ENCODE results near the gene GRIK3.

GRIK3 gene

GRCh38 chr1:36821386-36821785, 212.9 kb downstream of the GRIK3 start:
- Histone ChIP-seq H3K4me1 (ENCODE audit: control extremely low read depth in 1 of 4, control insufficient read depth in 4 of 4, insufficient read depth in 4 of 4, low read length in 3 of 4) (no peaks in the 10 kb centered on the region), H3K36me3 (ENCODE audit: control insufficient read depth in 4 of 4, insufficient read depth in 4 of 4, low read length in 3 of 4) (no peaks in the 10 kb centered on the region), H3K27me3 (replicated peaks in 2 of 5; ENCODE audit: control insufficient read depth in 4 of 5, insufficient read depth in 5 of 5, low read length in 4 of 5) (peaks cover 0 to 42% (median 11%) of the 10 kb centered on the region in 5 experiments), H3K9me3 (ENCODE audit: control extremely low read depth in 1 of 5, control insufficient read depth in 4 of 5, insufficient read depth in 2 of 5, low read depth in 1 of 5, low read length in 4 of 5) (no peaks in the 10 kb centered on the region), H3K27ac (ENCODE audit: insufficient read depth in 1 of 2, low read depth in 1 of 2, low read length in 2 of 2, poor library complexity in 1 of 2, severe bottlenecking in 2 of 2) (no peak overlapping the region), H3K4me3 (ENCODE audit: control insufficient read depth in 1 of 7, extremely low read depth in 1 of 7, insufficient read depth in 4 of 7, low read depth in 2 of 7, low read length in 6 of 7) (no peak overlapping the region)
- ChIA-PET POLR2A (no interaction called here), CTCF (no interaction called here)
- WGBS (ENCODE audit: insufficient coverage) = 87% methylated on average over 7 of the region's 7 CpGs
- no peak for DNase-seq

DNA sequence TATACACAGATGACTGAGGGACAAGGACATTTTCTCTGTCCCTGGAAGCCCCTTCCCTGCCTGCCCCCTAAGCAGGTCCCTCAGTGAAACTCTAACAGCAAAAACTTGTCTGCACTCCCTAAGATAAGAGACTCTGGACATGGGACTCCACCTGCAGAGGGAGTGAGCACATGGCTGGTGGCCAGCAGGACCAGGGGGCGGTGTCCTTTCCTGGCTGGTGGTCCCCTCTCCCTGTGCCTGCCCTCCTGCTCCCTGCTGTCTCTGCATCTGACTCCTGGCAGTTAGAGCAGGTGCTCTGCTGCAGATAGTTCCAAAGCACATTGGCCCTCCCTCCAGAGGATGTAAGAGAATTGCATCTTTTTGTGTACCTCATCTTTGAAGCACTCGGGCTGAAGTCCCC, 215.5 kb downstream of the GRIK3 start:
- no peaks in the 10 kb centered on the region for H3K36me3 ChIP-seq (ENCODE audit: control insufficient read depth in 4 of 4, insufficient read depth in 4 of 4, low read length in 3 of 4)
- no peak for DNase-seq
- H3K27ac ChIP-seq (ENCODE audit: insufficient read depth in 1 of 2, low read depth in 1 of 2, low read length in 2 of 2, poor library complexity in 1 of 2, severe bottlenecking in 2 of 2) = no peak overlapping the region
- no peak overlapping the region for H3K4me3 ChIP-seq (ENCODE audit: control insufficient read depth in 1 of 7, extremely low read depth in 1 of 7, insufficient read depth in 4 of 7, low read depth in 2 of 7, low read length in 6 of 7)
- ChIA-PET CTCF (no interaction called here), POLR2A (no interaction called here)
- no peaks in the 10 kb centered on the region for H3K4me1 ChIP-seq (ENCODE audit: control extremely low read depth in 1 of 4, control insufficient read depth in 4 of 4, insufficient read depth in 4 of 4, low read length in 3 of 4)
- H3K9me3 ChIP-seq (ENCODE audit: control extremely low read depth in 1 of 5, control insufficient read depth in 4 of 5, insufficient read depth in 2 of 5, low read depth in 1 of 5, low read length in 4 of 5) = no peaks in the 10 kb centered on the region
- H3K27me3 ChIP-seq (replicated peaks in 2 of 5; ENCODE audit: control insufficient read depth in 4 of 5, insufficient read depth in 5 of 5, low read length in 4 of 5) = peaks cover 0 to 29% (median 9%) of the 10 kb centered on the region in 5 experiments
- WGBS (ENCODE audit: insufficient coverage) = 73% methylated on average over 1 of the region's 2 CpGs

GRCh38 chr1:36816348-36816747, 218.0 kb downstream of the GRIK3 start:
- DNase-seq = no peak
- no peaks in the 10 kb centered on the region for H3K4me1 ChIP-seq (ENCODE audit: control extremely low read depth in 1 of 4, control insufficient read depth in 4 of 4, insufficient read depth in 4 of 4, low read length in 3 of 4)
- peaks cover 0 to 24% (median 9%) of the 10 kb centered on the region in 5 experiments for H3K27me3 ChIP-seq (replicated peaks in 2 of 5; ENCODE audit: control insufficient read depth in 4 of 5, insufficient read depth in 5 of 5, low read length in 4 of 5)
- WGBS (ENCODE audit: insufficient coverage) = 100% methylated on average over 2 of the region's 2 CpGs
- no peaks in the 10 kb centered on the region for H3K9me3 ChIP-seq (ENCODE audit: control extremely low read depth in 1 of 5, control insufficient read depth in 4 of 5, insufficient read depth in 2 of 5, low read depth in 1 of 5, low read length in 4 of 5)
- ChIA-PET CTCF (no interaction called here), POLR2A (no interaction called here)
- H3K36me3 ChIP-seq (ENCODE audit: control insufficient read depth in 4 of 4, insufficient read depth in 4 of 4, low read length in 3 of 4) = no peaks in the 10 kb centered on the region
- H3K4me3 ChIP-seq (ENCODE audit: control insufficient read depth in 1 of 7, extremely low read depth in 1 of 7, insufficient read depth in 4 of 7, low read depth in 2 of 7, low read length in 6 of 7) = no peak overlapping the region
- H3K27ac ChIP-seq (ENCODE audit: insufficient read depth in 1 of 2, low read depth in 1 of 2, low read length in 2 of 2, poor library complexity in 1 of 2, severe bottlenecking in 2 of 2) = no peak overlapping the region

GRCh38 chr1:36814774-36815173, 219.5 kb downstream of the GRIK3 start:
- POLR2A ChIA-PET = no interaction called here
- H3K4me1 ChIP-seq (ENCODE audit: control extremely low read depth in 1 of 4, control insufficient read depth in 4 of 4, insufficient read depth in 4 of 4, low read length in 3 of 4) = no peaks in the 10 kb centered on the region
- WGBS (ENCODE audit: insufficient coverage) = 86% methylated on average over 4 of the region's 4 CpGs
- H3K36me3 ChIP-seq (ENCODE audit: control insufficient read depth in 4 of 4, insufficient read depth in 4 of 4, low read length in 3 of 4) = no peaks in the 10 kb centered on the region
- no peak for DNase-seq
- H3K9me3 ChIP-seq (ENCODE audit: control extremely low read depth in 1 of 5, control insufficient read depth in 4 of 5, insufficient read depth in 2 of 5, low read depth in 1 of 5, low read length in 4 of 5) = no peaks in the 10 kb centered on the region
- no peak overlapping the region for H3K27ac ChIP-seq (ENCODE audit: insufficient read depth in 1 of 2, low read depth in 1 of 2, low read length in 2 of 2, poor library complexity in 1 of 2, severe bottlenecking in 2 of 2)
- no peak overlapping the region for H3K4me3 ChIP-seq (ENCODE audit: control insufficient read depth in 1 of 7, extremely low read depth in 1 of 7, insufficient read depth in 4 of 7, low read depth in 2 of 7, low read length in 6 of 7)
- peaks cover 0 to 27% (median 9%) of the 10 kb centered on the region in 5 experiments for H3K27me3 ChIP-seq (replicated peaks in 2 of 5; ENCODE audit: control insufficient read depth in 4 of 5, insufficient read depth in 5 of 5, low read length in 4 of 5)
- CTCF ChIA-PET = no interaction called here

DNA sequence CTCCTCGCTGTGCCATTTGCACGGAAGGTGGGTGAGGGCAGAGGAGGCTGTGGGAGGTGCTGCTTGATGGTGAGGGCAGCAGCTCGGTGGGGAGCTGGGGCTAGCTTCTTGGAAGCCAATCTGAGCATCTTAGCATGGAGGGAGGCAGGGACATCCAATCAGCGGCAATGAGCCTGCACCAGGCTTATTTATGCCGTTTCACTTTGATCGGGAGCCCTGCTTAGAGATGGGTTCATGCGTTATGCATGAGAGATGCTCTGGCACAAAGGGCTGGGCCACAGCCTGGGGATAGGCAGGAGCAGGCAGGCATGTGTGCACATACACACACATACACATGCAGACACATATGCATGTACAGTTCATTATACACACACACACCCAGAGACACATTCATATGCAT, 220.2 kb downstream of the GRIK3 start:
- Histone ChIP-seq H3K27ac (ENCODE audit: insufficient read depth in 1 of 2, low read depth in 1 of 2, low read length in 2 of 2, poor library complexity in 1 of 2, severe bottlenecking in 2 of 2) (no peak overlapping the region), H3K36me3 (ENCODE audit: control insufficient read depth in 4 of 4, insufficient read depth in 4 of 4, low read length in 3 of 4) (no peaks in the 10 kb centered on the region), H3K4me1 (ENCODE audit: control extremely low read depth in 1 of 4, control insufficient read depth in 4 of 4, insufficient read depth in 4 of 4, low read length in 3 of 4) (no peaks in the 10 kb centered on the region), H3K4me3 (ENCODE audit: control insufficient read depth in 1 of 7, extremely low read depth in 1 of 7, insufficient read depth in 4 of 7, low read depth in 2 of 7, low read length in 6 of 7) (no peak overlapping the region), H3K9me3 (ENCODE audit: control extremely low read depth in 1 of 5, control insufficient read depth in 4 of 5, insufficient read depth in 2 of 5, low read depth in 1 of 5, low read length in 4 of 5) (no peaks in the 10 kb centered on the region), H3K27me3 (replicated peaks in 2 of 5; ENCODE audit: control insufficient read depth in 4 of 5, insufficient read depth in 5 of 5, low read length in 4 of 5) (peaks cover 0 to 21% (median 7%) of the 10 kb centered on the region in 5 experiments)
- WGBS (ENCODE audit: insufficient coverage) = 97% methylated on average over 7 of the region's 7 CpGs
- ChIA-PET POLR2A (no interaction called here), CTCF (no interaction called here)
- DNase-seq = no peak

DNA sequence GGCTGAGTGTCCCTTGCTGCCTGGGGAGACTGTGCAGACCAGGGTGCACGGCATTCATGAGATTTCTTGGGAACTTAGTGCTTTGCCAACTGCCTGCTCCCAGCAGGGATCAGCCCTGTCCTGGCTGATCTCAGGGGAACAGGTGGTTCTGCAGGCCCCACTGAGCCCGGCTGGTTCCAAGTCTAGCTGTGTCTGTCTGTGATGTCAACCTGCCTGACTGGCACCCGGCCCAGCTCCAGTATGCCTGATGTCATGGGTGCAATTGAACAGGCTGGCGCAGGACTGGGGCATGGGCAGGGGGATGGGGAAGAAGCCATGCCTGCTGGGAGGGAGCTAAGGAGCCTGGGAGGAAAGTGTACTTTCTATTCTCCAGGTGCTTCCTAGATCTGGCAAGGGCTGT, 227.1 kb downstream of the GRIK3 start:
- no peaks in the 10 kb centered on the region for H3K9me3 ChIP-seq (ENCODE audit: control extremely low read depth in 1 of 5, control insufficient read depth in 4 of 5, insufficient read depth in 2 of 5, low read depth in 1 of 5, low read length in 4 of 5)
- POLR2A ChIA-PET = no interaction called here
- 91% methylated on average over 3 of the region's 4 CpGs for WGBS (ENCODE audit: insufficient coverage)
- no peaks in the 10 kb centered on the region for H3K4me1 ChIP-seq (ENCODE audit: control extremely low read depth in 1 of 4, control insufficient read depth in 4 of 4, insufficient read depth in 4 of 4, low read length in 3 of 4)
- no peak for DNase-seq
- H3K36me3 ChIP-seq (ENCODE audit: control insufficient read depth in 4 of 4, insufficient read depth in 4 of 4, low read length in 3 of 4) = no peaks in the 10 kb centered on the region
- H3K27me3 ChIP-seq (replicated peaks in 2 of 5; ENCODE audit: control insufficient read depth in 4 of 5, insufficient read depth in 5 of 5, low read length in 4 of 5) = peaks cover 0 to 39% (median 3%) of the 10 kb centered on the region in 5 experiments
- H3K4me3 ChIP-seq (ENCODE audit: control insufficient read depth in 1 of 7, extremely low read depth in 1 of 7, insufficient read depth in 4 of 7, low read depth in 2 of 7, low read length in 6 of 7) = no peak overlapping the region
- CTCF ChIA-PET = interaction anchor here (0.7 kb wide), 1 partner anchor 10 kb away, joined by 3 read pairs; no protein-coding TSS in a partner anchor
- H3K27ac ChIP-seq (ENCODE audit: insufficient read depth in 1 of 2, low read depth in 1 of 2, low read length in 2 of 2, poor library complexity in 1 of 2, severe bottlenecking in 2 of 2) = no peak overlapping the region

DNA sequence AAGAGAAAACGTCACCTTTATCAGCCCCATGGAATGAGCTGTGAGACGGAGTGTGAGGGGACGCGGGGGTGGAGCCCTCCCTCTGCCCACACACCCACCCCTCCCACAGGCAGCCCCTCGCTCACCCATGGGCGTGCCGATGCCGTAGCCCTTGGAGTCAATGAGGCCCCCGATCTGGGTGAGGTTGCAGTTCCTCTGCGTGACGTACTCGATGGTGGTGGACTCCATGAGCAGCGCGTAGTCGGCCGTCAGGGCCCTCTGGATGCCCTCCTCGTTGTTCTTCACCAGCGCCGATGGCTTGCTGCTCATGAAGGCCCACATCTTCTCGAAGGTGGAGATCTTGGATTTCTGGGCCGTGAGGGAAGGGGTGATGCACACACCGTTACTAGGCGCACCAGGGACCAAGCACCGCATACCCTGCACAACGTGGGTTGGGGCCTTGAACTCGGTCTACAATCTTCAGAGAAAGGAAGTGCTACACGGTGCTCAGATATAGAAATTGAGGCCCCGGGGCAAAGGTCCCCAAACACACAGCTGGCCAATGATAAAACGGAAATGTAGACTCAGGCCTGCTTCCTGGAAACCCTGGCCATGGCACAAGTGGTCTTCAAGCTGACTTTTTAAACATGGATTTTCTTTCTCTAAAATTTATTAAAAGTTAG, 228.2 kb downstream of the GRIK3 start:
- no peak overlapping the region for H3K27ac ChIP-seq (ENCODE audit: insufficient read depth in 1 of 2, low read depth in 1 of 2, low read length in 2 of 2, poor library complexity in 1 of 2, severe bottlenecking in 2 of 2)
- H3K9me3 ChIP-seq (ENCODE audit: control extremely low read depth in 1 of 5, control insufficient read depth in 4 of 5, insufficient read depth in 2 of 5, low read depth in 1 of 5, low read length in 4 of 5) = no peaks in the 10 kb centered on the region
- 92% methylated on average over 25 of the region's 29 CpGs for WGBS (ENCODE audit: insufficient coverage)
- no peak overlapping the region for H3K4me3 ChIP-seq (ENCODE audit: control insufficient read depth in 1 of 7, extremely low read depth in 1 of 7, insufficient read depth in 4 of 7, low read depth in 2 of 7, low read length in 6 of 7)
- CTCF ChIA-PET = no interaction called here
- no peak for DNase-seq
- H3K36me3 ChIP-seq (ENCODE audit: control insufficient read depth in 4 of 4, insufficient read depth in 4 of 4, low read length in 3 of 4) = no peaks in the 10 kb centered on the region
- POLR2A ChIA-PET = no interaction called here
- peaks cover 0 to 37% (median 3%) of the 10 kb centered on the region in 5 experiments for H3K27me3 ChIP-seq (replicated peaks in 2 of 5; ENCODE audit: control insufficient read depth in 4 of 5, insufficient read depth in 5 of 5, low read length in 4 of 5)
- no peaks in the 10 kb centered on the region for H3K4me1 ChIP-seq (ENCODE audit: control extremely low read depth in 1 of 4, control insufficient read depth in 4 of 4, insufficient read depth in 4 of 4, low read length in 3 of 4)

All from common myeloid progenitor, CD34-positive (primary cell).